ENCODE data around the gene SCO1. TPM values are rescaled to one million over a fixed set of nuclear protein-coding genes. Genes with fewer than 3 reads are reported as not detected.
A peak's percentile ranks its signal among the peaks of the same experiment; 100 is the strongest.

Gene SCO1
- total and polyA plus RNA-seq, 2 donors (not counting 1 experiment from before 2014, with no cell fraction given) = 5.9 to 28.6 TPM

DNA sequence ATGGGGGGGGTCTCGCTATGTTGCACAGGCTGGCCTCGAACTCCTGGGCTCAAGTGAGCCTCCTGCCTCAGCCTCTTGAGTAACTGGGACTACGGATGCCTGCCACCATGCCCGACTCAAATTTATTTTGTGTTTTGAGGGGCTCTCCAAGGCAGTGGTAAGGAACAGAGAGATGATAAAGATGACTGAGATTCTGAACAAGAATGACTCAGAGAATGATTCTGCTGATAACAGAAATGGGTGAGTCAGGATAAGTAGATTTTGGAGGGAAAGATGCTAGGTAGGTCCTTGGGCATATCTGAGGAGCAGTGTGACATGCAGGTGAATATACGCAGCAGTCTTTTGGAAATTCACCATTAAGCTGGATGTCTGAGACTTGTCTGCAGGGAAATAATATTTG lies 29.9 kb upstream of the SCO1 start:
- ChIA-PET POLR2A (no interaction called here), CTCF (no interaction called here)
- H3K4me1 ChIP-seq (ENCODE audit: control insufficient read depth in 2 of 2, insufficient read depth in 2 of 2, low read length in 2 of 2) = peaks cover 0 to 9% of the 10 kb centered on the region in 2 donors
- 56% methylated on average over 5 of the region's 5 CpGs for WGBS (ENCODE audit: insufficient coverage)
- no peak for TF ChIP-seq EZH2 (IDR thresholded peaks at IDR 0.05; ENCODE audit: borderline replicate concordance, insufficient read depth, low read depth, low read length, poor library complexity, severe bottlenecking)
- TF ChIP-seq, protein P1, sequence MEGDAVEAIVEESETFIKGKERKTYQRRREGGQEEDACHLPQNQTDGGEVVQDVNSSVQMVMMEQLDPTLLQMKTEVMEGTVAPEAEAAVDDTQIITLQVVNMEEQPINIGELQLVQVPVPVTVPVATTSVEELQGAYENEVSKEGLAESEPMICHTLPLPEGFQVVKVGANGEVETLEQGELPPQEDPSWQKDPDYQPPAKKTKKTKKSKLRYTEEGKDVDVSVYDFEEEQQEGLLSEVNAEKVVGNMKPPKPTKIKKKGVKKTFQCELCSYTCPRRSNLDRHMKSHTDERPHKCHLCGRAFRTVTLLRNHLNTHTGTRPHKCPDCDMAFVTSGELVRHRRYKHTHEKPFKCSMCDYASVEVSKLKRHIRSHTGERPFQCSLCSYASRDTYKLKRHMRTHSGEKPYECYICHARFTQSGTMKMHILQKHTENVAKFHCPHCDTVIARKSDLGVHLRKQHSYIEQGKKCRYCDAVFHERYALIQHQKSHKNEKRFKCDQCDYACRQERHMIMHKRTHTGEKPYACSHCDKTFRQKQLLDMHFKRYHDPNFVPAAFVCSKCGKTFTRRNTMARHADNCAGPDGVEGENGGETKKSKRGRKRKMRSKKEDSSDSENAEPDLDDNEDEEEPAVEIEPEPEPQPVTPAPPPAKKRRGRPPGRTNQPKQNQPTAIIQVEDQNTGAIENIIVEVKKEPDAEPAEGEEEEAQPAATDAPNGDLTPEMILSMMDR (IDR thresholded peaks at IDR 0.05) = no peak
- no peak overlapping the region for H2AFZ ChIP-seq (ENCODE audit: insufficient read depth, low read depth, low read length, poor library complexity, severe bottlenecking)
- Mint-ChIP-seq H3K4me3 (peak overlapping the region; percentile 2), H3K4me1 (peaks cover 15% of the 10 kb centered on the region), H3K27me3 (peaks cover 6% of the 10 kb centered on the region), H3K27ac (no peak overlapping the region), H3K9me3 (ENCODE audit: insufficient read depth) (no peaks in the 10 kb centered on the region)
- no peak overlapping the region for H3K9ac ChIP-seq (ENCODE audit: low read length)
- H3K4me2 ChIP-seq (replicated peaks; ENCODE audit: low read depth, low read length, poor library complexity, severe bottlenecking) = no peak overlapping the region
- ATAC-seq (ENCODE audit: low read depth) = no peak
- H3K79me2 ChIP-seq (ENCODE audit: control insufficient read depth, insufficient read depth, low read length) = no peaks in the 10 kb centered on the region
- H3K36me3 ChIP-seq (replicated peaks in 1 of 2; ENCODE audit: control extremely low read depth in 1 of 2, control insufficient read depth in 1 of 2, extremely low read depth in 1 of 2, insufficient read depth in 2 of 2, low read length in 1 of 2) = no peaks in the 10 kb centered on the region
- no peak overlapping the region for H3K4me3 ChIP-seq (ENCODE audit: control extremely low read depth in 1 of 5, extremely low read depth in 1 of 5, insufficient read depth in 1 of 5, low read depth in 2 of 5, low read length in 4 of 5)
- no peaks in the 10 kb centered on the region for H3K27me3 ChIP-seq (replicated peaks in 1 of 4; ENCODE audit: control extremely low read depth in 1 of 4, control insufficient read depth in 3 of 4, insufficient read depth in 4 of 4, low read length in 3 of 4)
- H4K20me1 ChIP-seq (ENCODE audit: control insufficient read depth, insufficient read depth, low read length, poor library complexity, severe bottlenecking) = no peaks in the 10 kb centered on the region
- no peak for DNase-seq
- intact Hi-C loops (cut with micrococcal nuclease) = no loop called here
- no peaks in the 10 kb centered on the region for H3K9me3 ChIP-seq (ENCODE audit: control extremely low read depth in 1 of 3, control insufficient read depth in 2 of 3, insufficient read depth in 1 of 3, low read length in 2 of 3)
- H3K27ac ChIP-seq (ENCODE audit: low read length in 2 of 2) = no peak overlapping the region

DNA sequence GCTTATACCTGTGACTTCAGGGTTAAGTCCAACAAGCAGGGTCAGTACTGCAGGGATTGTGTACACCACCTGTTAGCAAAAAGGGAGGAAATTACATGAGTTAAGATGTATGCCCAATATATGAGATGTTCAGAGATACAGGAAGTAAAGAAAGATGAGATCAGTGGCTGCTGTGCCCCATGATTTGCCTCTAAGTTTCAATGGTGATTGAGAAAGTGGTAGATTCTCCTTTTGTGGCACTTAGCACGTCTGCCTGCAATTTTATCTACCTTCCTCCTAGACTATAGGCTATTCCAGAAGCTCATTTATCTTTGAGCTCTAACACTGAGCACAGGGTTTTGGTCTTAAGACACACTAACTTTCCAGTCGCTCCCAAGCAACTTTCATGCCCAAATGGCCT lies 28.9 kb upstream of the SCO1 start:
- Mint-ChIP-seq H3K27me3 (peaks cover 6% of the 10 kb centered on the region), H3K27ac (no peak overlapping the region), H3K9me3 (ENCODE audit: insufficient read depth) (no peaks in the 10 kb centered on the region), H3K4me1 (peaks cover 15% of the 10 kb centered on the region), H3K4me3 (no peak overlapping the region)
- intact Hi-C loops (cut with micrococcal nuclease) = no loop called here
- Histone ChIP-seq H3K4me2 (replicated peaks; ENCODE audit: low read depth, low read length, poor library complexity, severe bottlenecking) (no peak overlapping the region), H3K27ac (ENCODE audit: low read length in 2 of 2) (no peak overlapping the region), H2AFZ (ENCODE audit: insufficient read depth, low read depth, low read length, poor library complexity, severe bottlenecking) (no peak overlapping the region), H3K9me3 (ENCODE audit: control extremely low read depth in 1 of 3, control insufficient read depth in 2 of 3, insufficient read depth in 1 of 3, low read length in 2 of 3) (no peaks in the 10 kb centered on the region), H3K79me2 (ENCODE audit: control insufficient read depth, insufficient read depth, low read length) (no peaks in the 10 kb centered on the region), H3K4me3 (ENCODE audit: control extremely low read depth in 1 of 5, extremely low read depth in 1 of 5, insufficient read depth in 1 of 5, low read depth in 2 of 5, low read length in 4 of 5) (no peak overlapping the region), H4K20me1 (ENCODE audit: control insufficient read depth, insufficient read depth, low read length, poor library complexity, severe bottlenecking) (no peaks in the 10 kb centered on the region), H3K9ac (ENCODE audit: low read length) (no peak overlapping the region), H3K27me3 (replicated peaks in 1 of 4; ENCODE audit: control extremely low read depth in 1 of 4, control insufficient read depth in 3 of 4, insufficient read depth in 4 of 4, low read length in 3 of 4) (no peaks in the 10 kb centered on the region), H3K4me1 (ENCODE audit: control insufficient read depth in 2 of 2, insufficient read depth in 2 of 2, low read length in 2 of 2) (peaks cover 0 to 9% of the 10 kb centered on the region in 2 donors), H3K36me3 (replicated peaks in 1 of 2; ENCODE audit: control extremely low read depth in 1 of 2, control insufficient read depth in 1 of 2, extremely low read depth in 1 of 2, insufficient read depth in 2 of 2, low read length in 1 of 2) (no peaks in the 10 kb centered on the region)
- no peak for TF ChIP-seq EZH2 (IDR thresholded peaks at IDR 0.05; ENCODE audit: borderline replicate concordance, insufficient read depth, low read depth, low read length, poor library complexity, severe bottlenecking)
- TF ChIP-seq, protein P1 (IDR thresholded peaks at IDR 0.05) = no peak
- ChIA-PET POLR2A (no interaction called here), CTCF (no interaction called here)
- ATAC-seq (ENCODE audit: low read depth) (no peak), DNase-seq (no peak)
- no CpG with 5 or more reads among the region's 2 CpGs for WGBS (ENCODE audit: insufficient coverage)

Data from B cell (primary cell).